ENCODE measurements around the gene NBEA.

The NBEA gene

DNA sequence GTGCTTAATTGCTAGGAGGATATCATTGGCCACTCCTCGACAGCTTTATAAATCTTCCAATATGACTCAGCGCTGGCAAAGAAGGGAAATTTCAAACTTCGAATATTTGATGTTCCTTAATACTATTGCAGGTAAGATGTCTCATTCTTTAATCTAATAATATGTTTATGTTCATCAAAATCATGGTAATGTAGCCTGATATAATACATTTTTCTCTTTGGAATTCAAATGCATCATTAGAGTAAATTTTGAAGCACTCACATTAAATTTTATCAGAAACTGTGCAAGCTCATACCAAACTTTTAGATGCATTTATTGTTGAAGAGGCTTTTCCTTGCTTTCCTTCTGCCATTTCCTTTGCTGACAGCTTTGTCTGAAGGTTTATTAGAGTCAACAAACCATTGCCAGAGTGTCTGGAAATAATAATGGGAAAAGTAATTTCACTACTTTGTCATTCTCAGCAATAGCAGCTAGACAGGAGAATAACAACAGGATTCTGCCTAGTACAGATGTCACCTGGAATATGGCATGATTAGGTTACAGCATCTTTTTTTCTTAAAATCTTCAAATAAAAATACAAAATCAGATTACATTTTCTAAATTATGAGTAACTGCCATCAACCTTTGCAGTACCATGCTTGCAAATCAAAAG, 613.0 kb downstream of the NBEA start:
- H3K9me3 ChIP-seq (ENCODE audit: control insufficient read depth, low read length): no peaks in the 10 kb centered on the region
- H3K36me3 ChIP-seq (ENCODE audit: control insufficient read depth, insufficient read depth, low read length, severe bottlenecking): no peaks in the 10 kb centered on the region
- H3K4me3 ChIP-seq (ENCODE audit: low read length): no peak overlapping the region
- H3K27me3 ChIP-seq (replicated peaks; ENCODE audit: control insufficient read depth, insufficient read depth, low read length): no peaks in the 10 kb centered on the region
- DNase-seq (ENCODE audit: low read depth): no peak
- no peak overlapping the region for H3K9ac ChIP-seq (ENCODE audit: low read length)
- H3K4me1 ChIP-seq (ENCODE audit: control insufficient read depth, insufficient read depth, low read length): peaks cover 13% of the 10 kb centered on the region

- H3K4me3 ChIP-seq (ENCODE audit: low read length): no peak overlapping the region
- no peak for DNase-seq (ENCODE audit: low read depth)
- no peaks in the 10 kb centered on the region for H3K27me3 ChIP-seq (replicated peaks; ENCODE audit: control insufficient read depth, insufficient read depth, low read length)
- no peak overlapping the region for H3K9ac ChIP-seq (ENCODE audit: low read length)
- H3K36me3 ChIP-seq (ENCODE audit: control insufficient read depth, insufficient read depth, low read length, severe bottlenecking): no peaks in the 10 kb centered on the region
- no peaks in the 10 kb centered on the region for H3K9me3 ChIP-seq (ENCODE audit: control insufficient read depth, low read length)
- peaks cover 7% of the 10 kb centered on the region for H3K4me1 ChIP-seq (ENCODE audit: control insufficient read depth, insufficient read depth, low read length)
These were observed 615.4 kb downstream of the NBEA start for GRCh38 chr13:35557475-35557874.

DNA sequence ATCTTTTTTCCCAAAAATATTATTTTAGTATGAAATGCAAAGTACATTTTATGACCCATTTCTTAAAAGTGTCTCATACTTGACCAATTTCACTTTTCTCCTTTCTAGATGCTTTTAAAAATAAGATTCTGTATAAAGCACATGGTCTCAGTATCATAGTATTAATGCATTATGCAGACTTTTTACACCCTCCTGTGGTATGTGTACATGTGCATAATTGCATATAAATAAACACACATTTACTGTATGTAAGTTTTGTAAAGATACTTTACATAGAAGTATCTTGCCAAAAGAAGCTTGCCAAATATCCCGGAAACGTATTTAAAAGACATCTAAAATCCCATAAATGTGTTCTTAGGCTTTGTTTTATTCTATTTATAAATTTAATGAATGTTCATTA, 619.5 kb downstream of the NBEA start:
- Histone ChIP-seq H3K4me3 (ENCODE audit: low read length) (no peak overlapping the region), H3K36me3 (ENCODE audit: control insufficient read depth, insufficient read depth, low read length, severe bottlenecking) (no peaks in the 10 kb centered on the region), H3K4me1 (ENCODE audit: control insufficient read depth, insufficient read depth, low read length) (no peaks in the 10 kb centered on the region), H3K9me3 (ENCODE audit: control insufficient read depth, low read length) (no peaks in the 10 kb centered on the region), H3K9ac (ENCODE audit: low read length) (no peak overlapping the region), H3K27me3 (replicated peaks; ENCODE audit: control insufficient read depth, insufficient read depth, low read length) (no peaks in the 10 kb centered on the region)
- DNase-seq (ENCODE audit: low read depth): no peak

- Histone ChIP-seq H3K9me3 (ENCODE audit: control insufficient read depth, low read length) (no peaks in the 10 kb centered on the region), H3K4me1 (ENCODE audit: control insufficient read depth, insufficient read depth, low read length) (no peaks in the 10 kb centered on the region), H3K27me3 (replicated peaks; ENCODE audit: control insufficient read depth, insufficient read depth, low read length) (no peaks in the 10 kb centered on the region), H3K36me3 (ENCODE audit: control insufficient read depth, insufficient read depth, low read length, severe bottlenecking) (no peaks in the 10 kb centered on the region), H3K9ac (ENCODE audit: low read length) (no peak overlapping the region), H3K4me3 (ENCODE audit: low read length) (no peak overlapping the region)
- DNase-seq (ENCODE audit: low read depth): no peak
These were observed 623.2 kb downstream of the NBEA start for GRCh38 chr13:35565273-35565672.

GRCh38 chr13:35566340-35566739, 624.3 kb downstream of the NBEA start:
- Histone ChIP-seq H3K9me3 (ENCODE audit: control insufficient read depth, low read length) (no peaks in the 10 kb centered on the region), H3K36me3 (ENCODE audit: control insufficient read depth, insufficient read depth, low read length, severe bottlenecking) (no peaks in the 10 kb centered on the region), H3K4me1 (ENCODE audit: control insufficient read depth, insufficient read depth, low read length) (no peaks in the 10 kb centered on the region), H3K4me3 (ENCODE audit: low read length) (no peak overlapping the region), H3K27me3 (replicated peaks; ENCODE audit: control insufficient read depth, insufficient read depth, low read length) (no peaks in the 10 kb centered on the region), H3K9ac (ENCODE audit: low read length) (no peak overlapping the region)
- no peak for DNase-seq (ENCODE audit: low read depth)

GRCh38 chr13:35567406-35567980, 625.4 kb downstream of the NBEA start:
- no peaks in the 10 kb centered on the region for H3K27me3 ChIP-seq (replicated peaks; ENCODE audit: control insufficient read depth, insufficient read depth, low read length)
- no peaks in the 10 kb centered on the region for H3K9me3 ChIP-seq (ENCODE audit: control insufficient read depth, low read length)
- no peak overlapping the region for H3K4me3 ChIP-seq (ENCODE audit: low read length)
- H3K4me1 ChIP-seq (ENCODE audit: control insufficient read depth, insufficient read depth, low read length): no peaks in the 10 kb centered on the region
- H3K36me3 ChIP-seq (ENCODE audit: control insufficient read depth, insufficient read depth, low read length, severe bottlenecking): no peaks in the 10 kb centered on the region
- DNase-seq (ENCODE audit: low read depth): no peak
- H3K9ac ChIP-seq (ENCODE audit: low read length): no peak overlapping the region

GRCh38 chr13:35573639-35574038, 631.6 kb downstream of the NBEA start:
- Histone ChIP-seq H3K4me1 (ENCODE audit: control insufficient read depth, insufficient read depth, low read length) (no peaks in the 10 kb centered on the region), H3K9me3 (ENCODE audit: control insufficient read depth, low read length) (no peaks in the 10 kb centered on the region), H3K36me3 (ENCODE audit: control insufficient read depth, insufficient read depth, low read length, severe bottlenecking) (no peaks in the 10 kb centered on the region), H3K9ac (ENCODE audit: low read length) (no peak overlapping the region), H3K4me3 (ENCODE audit: low read length) (no peak overlapping the region), H3K27me3 (replicated peaks; ENCODE audit: control insufficient read depth, insufficient read depth, low read length) (no peaks in the 10 kb centered on the region)
- no peak for DNase-seq (ENCODE audit: low read depth)

DNA sequence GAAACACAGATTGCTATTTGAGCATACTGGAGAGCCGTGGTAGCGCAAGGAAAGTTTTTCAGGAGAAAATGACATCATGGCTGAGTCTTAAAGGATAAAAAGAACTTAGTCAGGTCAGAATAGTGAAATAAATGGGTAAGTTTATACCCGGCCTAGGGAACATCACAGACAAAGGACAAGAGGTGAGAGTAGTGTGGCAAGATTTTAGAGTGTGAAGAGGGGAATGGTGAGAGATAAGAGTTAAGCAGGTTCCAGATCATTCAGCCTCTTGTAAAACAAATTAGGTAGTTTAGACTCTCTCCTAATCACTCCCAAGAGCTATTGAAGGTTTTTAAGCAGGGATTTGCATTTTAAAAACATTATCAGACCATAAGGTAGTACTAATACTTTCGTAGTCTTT, 650.4 kb downstream of the NBEA start:
- H3K4me3 ChIP-seq (ENCODE audit: low read length): no peak overlapping the region
- H3K9me3 ChIP-seq (ENCODE audit: control insufficient read depth, low read length): no peaks in the 10 kb centered on the region
- no peaks in the 10 kb centered on the region for H3K27me3 ChIP-seq (replicated peaks; ENCODE audit: control insufficient read depth, insufficient read depth, low read length)
- no peak overlapping the region for H3K9ac ChIP-seq (ENCODE audit: low read length)
- H3K4me1 ChIP-seq (ENCODE audit: control insufficient read depth, insufficient read depth, low read length): no peaks in the 10 kb centered on the region
- DNase-seq (ENCODE audit: low read depth): no peak
- H3K36me3 ChIP-seq (ENCODE audit: control insufficient read depth, insufficient read depth, low read length, severe bottlenecking): no peaks in the 10 kb centered on the region

- no peak overlapping the region for H3K9ac ChIP-seq (ENCODE audit: low read length)
- no peak overlapping the region for H3K4me3 ChIP-seq (ENCODE audit: low read length)
- H3K27me3 ChIP-seq (replicated peaks; ENCODE audit: control insufficient read depth, insufficient read depth, low read length): no peaks in the 10 kb centered on the region
- H3K9me3 ChIP-seq (ENCODE audit: control insufficient read depth, low read length): no peaks in the 10 kb centered on the region
- peaks cover 3% of the 10 kb centered on the region for H3K4me1 ChIP-seq (ENCODE audit: control insufficient read depth, insufficient read depth, low read length)
- no peaks in the 10 kb centered on the region for H3K36me3 ChIP-seq (ENCODE audit: control insufficient read depth, insufficient read depth, low read length, severe bottlenecking)
- DNase-seq (ENCODE audit: low read depth): no peak
These were observed 651.6 kb downstream of the NBEA start for GRCh38 chr13:35593651-35594050.

- Histone ChIP-seq H3K4me3 (ENCODE audit: low read length) (no peak overlapping the region), H3K4me1 (ENCODE audit: control insufficient read depth, insufficient read depth, low read length) (peaks cover 7% of the 10 kb centered on the region), H3K27me3 (replicated peaks; ENCODE audit: control insufficient read depth, insufficient read depth, low read length) (no peaks in the 10 kb centered on the region), H3K9me3 (ENCODE audit: control insufficient read depth, low read length) (no peaks in the 10 kb centered on the region), H3K36me3 (ENCODE audit: control insufficient read depth, insufficient read depth, low read length, severe bottlenecking) (no peaks in the 10 kb centered on the region), H3K9ac (ENCODE audit: low read length) (no peak overlapping the region)
- DNase-seq (ENCODE audit: low read depth): peak; percentile 56
These were observed 652.0 kb downstream of the NBEA start for GRCh38 chr13:35594096-35594495.

DNA sequence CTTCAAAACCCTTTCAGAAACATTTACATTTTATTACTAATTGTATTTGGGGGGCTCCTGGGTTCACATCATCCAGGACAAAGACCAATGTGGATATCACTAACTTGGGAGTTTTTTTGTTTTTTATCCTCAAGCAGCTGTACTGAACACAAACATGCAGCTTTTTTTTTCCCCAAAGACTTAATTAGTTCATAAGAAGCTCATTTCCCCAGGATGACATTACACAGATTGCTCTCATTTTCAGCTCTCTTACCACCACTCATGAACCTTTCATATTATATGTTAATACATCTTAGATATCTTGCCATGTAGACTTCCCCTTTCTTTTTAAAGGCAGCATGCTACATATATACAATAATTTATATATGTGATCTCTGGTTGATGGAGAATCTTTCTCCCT, 653.1 kb downstream of the NBEA start:
- Histone ChIP-seq H3K9ac (ENCODE audit: low read length) (no peak overlapping the region), H3K4me3 (ENCODE audit: low read length) (no peak overlapping the region), H3K9me3 (ENCODE audit: control insufficient read depth, low read length) (no peaks in the 10 kb centered on the region), H3K4me1 (ENCODE audit: control insufficient read depth, insufficient read depth, low read length) (peaks cover 14% of the 10 kb centered on the region), H3K27me3 (replicated peaks; ENCODE audit: control insufficient read depth, insufficient read depth, low read length) (no peaks in the 10 kb centered on the region), H3K36me3 (ENCODE audit: control insufficient read depth, insufficient read depth, low read length, severe bottlenecking) (no peaks in the 10 kb centered on the region)
- DNase-seq (ENCODE audit: low read depth): no peak
